ENCODE data around the gene SCN11A. TPM values are rescaled to one million over a fixed set of nuclear protein-coding genes. Genes with fewer than 3 reads are reported as not detected.
A peak's percentile ranks its signal among the peaks of the same experiment; 100 is the strongest.

The SCN11A gene
- total RNA-seq, 1 experiment from 2014 or later = not detected

GRCh38 chr3:39097716-39098472, 46.1 kb upstream of the SCN11A start:
- POLR2A ChIA-PET (ENCODE audit: low non-redundant PET) = no interaction called here
- Histone ChIP-seq H3K27ac (ENCODE audit: low read depth, low read length, poor library complexity, severe bottlenecking) (no peak overlapping the region), H3K4me1 (ENCODE audit: insufficient read depth, low read length, poor library complexity, severe bottlenecking) (no peaks in the 10 kb centered on the region), H3K27me3 (replicated peaks; ENCODE audit: insufficient read depth, low read depth, low read length, poor library complexity) (no peaks in the 10 kb centered on the region), H3K9me3 (ENCODE audit: low read depth, low read length, poor library complexity, severe bottlenecking) (no peaks in the 10 kb centered on the region), H3K4me3 (ENCODE audit: low read depth, low read length, poor library complexity, severe bottlenecking) (no peak overlapping the region), H3K36me3 (ENCODE audit: insufficient read depth, low read length, poor library complexity, severe bottlenecking) (peaks cover 14% of the 10 kb centered on the region)
- CTCF ChIA-PET = no interaction called here
- intact Hi-C loops (cut with micrococcal nuclease; ENCODE audit: unreplicated experiment) = no loop called here
- BruUV-seq (replicated peaks) = no TSS peak
- no peak for TF ChIP-seq EZH2 (IDR thresholded peaks at IDR 0.05; ENCODE audit: borderline replicate concordance, low read depth, low read length, poor library complexity, severe bottlenecking)
- TF ChIP-seq, protein P1, sequence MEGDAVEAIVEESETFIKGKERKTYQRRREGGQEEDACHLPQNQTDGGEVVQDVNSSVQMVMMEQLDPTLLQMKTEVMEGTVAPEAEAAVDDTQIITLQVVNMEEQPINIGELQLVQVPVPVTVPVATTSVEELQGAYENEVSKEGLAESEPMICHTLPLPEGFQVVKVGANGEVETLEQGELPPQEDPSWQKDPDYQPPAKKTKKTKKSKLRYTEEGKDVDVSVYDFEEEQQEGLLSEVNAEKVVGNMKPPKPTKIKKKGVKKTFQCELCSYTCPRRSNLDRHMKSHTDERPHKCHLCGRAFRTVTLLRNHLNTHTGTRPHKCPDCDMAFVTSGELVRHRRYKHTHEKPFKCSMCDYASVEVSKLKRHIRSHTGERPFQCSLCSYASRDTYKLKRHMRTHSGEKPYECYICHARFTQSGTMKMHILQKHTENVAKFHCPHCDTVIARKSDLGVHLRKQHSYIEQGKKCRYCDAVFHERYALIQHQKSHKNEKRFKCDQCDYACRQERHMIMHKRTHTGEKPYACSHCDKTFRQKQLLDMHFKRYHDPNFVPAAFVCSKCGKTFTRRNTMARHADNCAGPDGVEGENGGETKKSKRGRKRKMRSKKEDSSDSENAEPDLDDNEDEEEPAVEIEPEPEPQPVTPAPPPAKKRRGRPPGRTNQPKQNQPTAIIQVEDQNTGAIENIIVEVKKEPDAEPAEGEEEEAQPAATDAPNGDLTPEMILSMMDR (conservative IDR thresholded peaks at IDR 0.05; ENCODE audit: low read depth, low read length) = no peak
- no peak for DNase-seq (ENCODE audit: low spot score)

- H3K27ac ChIP-seq (ENCODE audit: low read depth, low read length, poor library complexity, severe bottlenecking) = no peak overlapping the region
- no peaks in the 10 kb centered on the region for H3K27me3 ChIP-seq (replicated peaks; ENCODE audit: insufficient read depth, low read depth, low read length, poor library complexity)
- TF ChIP-seq EZH2 (IDR thresholded peaks at IDR 0.05; ENCODE audit: borderline replicate concordance, low read depth, low read length, poor library complexity, severe bottlenecking) = no peak
- TF ChIP-seq, protein P1 (conservative IDR thresholded peaks at IDR 0.05; ENCODE audit: low read depth, low read length) = no peak
- H3K4me3 ChIP-seq (ENCODE audit: low read depth, low read length, poor library complexity, severe bottlenecking) = no peak overlapping the region
- H3K9me3 ChIP-seq (ENCODE audit: low read depth, low read length, poor library complexity, severe bottlenecking) = no peaks in the 10 kb centered on the region
- peaks cover 14% of the 10 kb centered on the region for H3K36me3 ChIP-seq (ENCODE audit: insufficient read depth, low read length, poor library complexity, severe bottlenecking)
- CTCF ChIA-PET = no interaction called here
- TSS peak; percentile 36 for BruUV-seq (replicated peaks)
- DNase-seq (ENCODE audit: low spot score) = no peak
- POLR2A ChIA-PET (ENCODE audit: low non-redundant PET) = no interaction called here
- intact Hi-C loops (cut with micrococcal nuclease; ENCODE audit: unreplicated experiment) = no loop called here
- H3K4me1 ChIP-seq (ENCODE audit: insufficient read depth, low read length, poor library complexity, severe bottlenecking) = no peaks in the 10 kb centered on the region
Observed at GRCh38 chr3:39096775-39097174, 45.0 kb upstream of the SCN11A start.

- Histone ChIP-seq H3K36me3 (ENCODE audit: insufficient read depth, low read length, poor library complexity, severe bottlenecking) (peaks cover 14% of the 10 kb centered on the region), H3K9me3 (ENCODE audit: low read depth, low read length, poor library complexity, severe bottlenecking) (no peaks in the 10 kb centered on the region), H3K27me3 (replicated peaks; ENCODE audit: insufficient read depth, low read depth, low read length, poor library complexity) (no peaks in the 10 kb centered on the region), H3K4me3 (ENCODE audit: low read depth, low read length, poor library complexity, severe bottlenecking) (no peak overlapping the region), H3K27ac (ENCODE audit: low read depth, low read length, poor library complexity, severe bottlenecking) (no peak overlapping the region), H3K4me1 (ENCODE audit: insufficient read depth, low read length, poor library complexity, severe bottlenecking) (no peaks in the 10 kb centered on the region)
- CTCF ChIA-PET = no interaction called here
- POLR2A ChIA-PET (ENCODE audit: low non-redundant PET) = no interaction called here
- DNase-seq (ENCODE audit: low spot score) = no peak
- BruUV-seq (replicated peaks) = no TSS peak
- TF ChIP-seq, protein P1 (conservative IDR thresholded peaks at IDR 0.05; ENCODE audit: low read depth, low read length) = no peak
- no peak for TF ChIP-seq EZH2 (IDR thresholded peaks at IDR 0.05; ENCODE audit: borderline replicate concordance, low read depth, low read length, poor library complexity, severe bottlenecking)
- intact Hi-C loops (cut with micrococcal nuclease; ENCODE audit: unreplicated experiment) = no loop called here
Observed at GRCh38 chr3:39095778-39096177, 44.0 kb upstream of the SCN11A start.

All from A673 (cell line).